Esophagus muscularis mucosa (tissue), 4 donors: ENCODE results near the gene KANK2. TPM values are rescaled to one million over a fixed set of nuclear protein-coding genes. Genes with fewer than 3 reads are reported as not detected.

Experiments used
- DNase-seq: peaks from one replicate; pipeline ENCODE4 v3.0.0-alpha.2; 2017; ENCODE audit errors: extremely low spot score
- H3K27ac ChIP-seq, 4 donors: fragments of 200-600 bp; sonication (generic); replicated peaks in 1 of 4; 1 replicate in 3 of 4; 2 replicates in 1 of 4; pipeline ENCODE4 v1.5.1; 2016 to 2019; ENCODE audit warnings: mild to moderate bottlenecking in 1 of 4
- H3K27me3 ChIP-seq, 4 donors: fragments of 200-600 bp; sonication (generic); one replicate each; pipeline versions ENCODE4 v1.5.1 to v1.6.0; 2016 to 2019
- H3K36me3 ChIP-seq, 4 donors: fragments of 200-600 bp; sonication (generic); one replicate each; pipeline ENCODE4 v1.5.1; 2016 to 2019
- H3K4me1 ChIP-seq, 4 donors: fragments of 200-600 bp; sonication (generic); one replicate each; pipeline ENCODE4 v1.5.1; 2016 to 2019
- H3K4me3 ChIP-seq, 4 donors: fragments of 200-600 bp; sonication (generic); 1 replicate in 2 of 4; 2 replicates in 2 of 4; pipeline ENCODE4 v1.5.1; 2016 to 2019; ENCODE audit warnings: mild to moderate bottlenecking in 4 of 4, moderate library complexity in 1 of 4
- H3K9me3 ChIP-seq, 4 donors: fragments of 200-600 bp; sonication (generic); 1 replicate in 3 of 4; 2 replicates in 1 of 4; pipeline ENCODE4 v1.5.1; 2016 to 2019
- CTCF ChIP-seq, 3 experiments: fragments of 200-600 bp in 2 of 3; fragments of 450-650 bp in 1 of 3; sonication (generic) in 2 of 3; IDR thresholded peaks; one replicate each; pipeline ENCODE4 v1.5.1; 2017 to 2019; ENCODE audit warnings: antibody characterized with exemption in 3 of 3, mild to moderate bottlenecking in 2 of 3, moderate library complexity in 1 of 3
- EP300 ChIP-seq: sonication (generic); formaldehyde crosslinking; IDR thresholded peaks from one replicate; pipeline ENCODE4 v1.6.1; 2017; ENCODE audit warnings: antibody characterized with exemption
- POLR2A ChIP-seq: fragments of 450-650 bp; IDR thresholded peaks from one replicate; pipeline ENCODE4 v1.6.1; 2017; ENCODE audit warnings: antibody characterized with exemption, moderate library complexity, mild to moderate bottlenecking, low read depth
- POLR2AphosphoS5 ChIP-seq, 2 donors: sonication (generic); formaldehyde crosslinking; IDR thresholded peaks; one replicate each; pipeline ENCODE4 v1.6.1; 2017; ENCODE audit warnings: antibody characterized with exemption in 2 of 2
- WGBS: methylation state at CpG from one replicate; pipeline ENCODE4 v1.1.5; 2018; 5-methylcytosine and 5-hydroxymethylcytosine counted together
- intact Hi-C: fragments of 100-400 bp; cut with DNase I; formaldehyde crosslinking; loops from one replicate; pipeline ENCODE4 v1.15.1; 2023
- total RNA-seq, 4 donors: library from RNA; depleted of rRNA; stranded (reverse); fragments of >200 nt; gene quantifications; one replicate each; pipeline versions ENCODE4 v1.1.0 to v1.2.1, GENCODE V29; 2016

KANK2 gene
- total RNA-seq, 4 donors from 2014 or later: 1,125 to 1,746 (median 1,157) TPM

GRCh38 chr19:11116507-11116906, 80.8 kb downstream of the KANK2 start:
- Histone ChIP-seq H3K27ac (no peak overlapping the region), H3K4me1 (no peaks in the 10 kb centered on the region), H3K36me3 (peaks cover 71 to 98% (median 96%) of the 10 kb centered on the region in 4 donors), H3K27me3 (no peaks in the 10 kb centered on the region), H3K9me3 (no peaks in the 10 kb centered on the region), H3K4me3 (no peak overlapping the region)
- WGBS: 99% methylated on average over 8 of the region's 9 CpGs
- DNase-seq: no peak
- TF ChIP-seq POLR2A (no peak), EP300 (no peak), CTCF (IDR thresholded peaks at IDR 0.05) (no peak), POLR2AphosphoS5 (IDR thresholded peaks at IDR 0.05) (no peak)
- intact Hi-C loops: no loop called here

DNA sequence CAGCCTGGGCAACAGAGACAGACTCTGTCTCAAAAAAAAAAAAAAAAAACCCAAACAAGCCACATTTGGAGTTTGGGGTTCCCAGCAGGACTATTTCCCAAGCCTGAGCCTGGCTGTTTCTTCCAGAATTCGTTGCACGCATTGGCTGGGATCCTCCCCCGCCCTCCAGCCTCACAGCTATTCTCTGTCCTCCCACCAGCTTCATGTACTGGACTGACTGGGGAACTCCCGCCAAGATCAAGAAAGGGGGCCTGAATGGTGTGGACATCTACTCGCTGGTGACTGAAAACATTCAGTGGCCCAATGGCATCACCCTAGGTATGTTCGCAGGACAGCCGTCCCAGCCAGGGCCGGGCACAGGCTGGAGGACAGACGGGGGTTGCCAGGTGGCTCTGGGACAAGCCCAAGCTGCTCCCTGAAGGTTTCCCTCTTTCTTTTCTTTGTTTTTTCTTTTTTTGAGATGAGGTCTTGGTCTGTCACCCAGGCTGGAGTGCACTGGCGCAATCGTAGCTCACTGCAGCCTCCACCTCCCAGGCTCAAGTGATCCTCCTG, 81.4 kb downstream of the KANK2 start:
- Histone ChIP-seq H3K4me1 (no peaks in the 10 kb centered on the region), H3K36me3 (peaks cover 74 to 98% (median 97%) of the 10 kb centered on the region in 4 donors), H3K27ac (no peak overlapping the region), H3K9me3 (no peaks in the 10 kb centered on the region), H3K4me3 (no peak overlapping the region), H3K27me3 (no peaks in the 10 kb centered on the region)
- no peak for DNase-seq
- WGBS: 57% methylated on average over 10 of the region's 11 CpGs
- no peak for TF ChIP-seq CTCF (IDR thresholded peaks at IDR 0.05)
- intact Hi-C loops: no loop called here

DNA sequence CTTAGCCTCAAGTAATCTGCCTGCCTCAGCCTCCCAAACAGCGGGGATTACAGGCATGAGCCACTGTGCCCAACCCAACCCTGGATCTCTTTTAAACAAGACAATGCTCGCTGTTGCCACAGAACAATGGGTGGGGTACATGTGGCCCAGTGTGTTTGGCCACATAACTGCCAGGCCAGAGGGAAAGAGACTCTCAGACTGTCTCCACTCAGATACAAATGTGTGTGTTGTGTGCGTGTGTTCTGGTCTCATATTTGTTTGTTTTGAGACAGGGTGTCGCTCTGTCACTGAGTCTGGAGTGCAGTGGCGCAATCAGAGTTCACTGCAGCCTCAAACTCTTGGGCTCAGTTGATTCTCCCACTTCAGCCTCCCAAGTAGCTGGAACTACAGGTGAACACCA, 82.3 kb downstream of the KANK2 start:
- no peak overlapping the region for H3K27ac ChIP-seq
- intact Hi-C loops: no loop called here
- no peak for DNase-seq
- TF ChIP-seq CTCF (IDR thresholded peaks at IDR 0.05) (no peak), POLR2AphosphoS5 (IDR thresholded peaks at IDR 0.05) (no peak), POLR2A (no peak), EP300 (no peak)
- 96% methylated on average over 5 of the region's 5 CpGs for WGBS
- H3K36me3 ChIP-seq: peaks cover 73 to 98% (median 97%) of the 10 kb centered on the region in 4 donors
- H3K9me3 ChIP-seq: no peaks in the 10 kb centered on the region
- no peak overlapping the region for H3K4me3 ChIP-seq
- no peaks in the 10 kb centered on the region for H3K27me3 ChIP-seq
- H3K4me1 ChIP-seq: no peaks in the 10 kb centered on the region

Other genes starting within 250 kb of the KANK2 start
- gene SMARCA4, start 236.5 kb downstream of the KANK2 start, total RNA-seq: 10 to 100 TPM; 48.0 to 78.2 (median 53.9) TPM
- gene LDLR, start 108.1 kb downstream of the KANK2 start, total RNA-seq: 100 to 1,000 TPM in 1 of 4 donors, 10 to 100 TPM in 3; 14.2 to 258 (median 47.5) TPM
- gene SPC24, start 41.8 kb downstream of the KANK2 start, total RNA-seq: 1 to 10 TPM; 1.4 to 6.6 (median 3.4) TPM
- 1 to 10 TPM in 1 of 4 donors, not detected in 3; 2.0 TPM for gene ANGPTL8, start 42.1 kb upstream of the KANK2 start, total RNA-seq
- 10 to 100 TPM; 32.6 to 51.0 (median 40.1) TPM for gene DOCK6, start 65.0 kb upstream of the KANK2 start, total RNA-seq
- gene TSPAN16, start 98.6 kb upstream of the KANK2 start, total RNA-seq: not detected
- 10 to 100 TPM; 15.1 to 40.3 (median 27.9) TPM for gene RAB3D, start 142.1 kb upstream of the KANK2 start, total RNA-seq
- 100 to 1,000 TPM; 197 to 241 (median 206) TPM for gene TMEM205, start 148.7 kb upstream of the KANK2 start, total RNA-seq
- 10 to 100 TPM in 3 of 4 donors, 1 to 10 TPM in 1; 8.3 to 17.6 (median 13.8) TPM for gene CCDC159, start 149.0 kb upstream of the KANK2 start, total RNA-seq
- 10 to 100 TPM; 32.0 to 49.8 (median 37.5) TPM for gene PLPPR2, start 157.9 kb upstream of the KANK2 start, total RNA-seq
- gene SWSAP1, start 177.1 kb upstream of the KANK2 start, total RNA-seq: 1 to 10 TPM in 3 of 4 donors, under 1 TPM in 1; 0.66 to 1.7 (median 1.5) TPM
- gene EPOR, start 186.8 kb upstream of the KANK2 start, total RNA-seq: 1 to 10 TPM in 3 of 4 donors, under 1 TPM in 1; 0.99 to 5.2 (median 4.4) TPM
- 1 to 10 TPM; 1.2 to 7.9 (median 2.0) TPM for gene RGL3, start 221.8 kb upstream of the KANK2 start, total RNA-seq
- under 1 TPM in 2 of 4 donors, not detected in 2; 0.39 to 0.83 TPM for gene ODAD3, start 237.6 kb upstream of the KANK2 start, total RNA-seq
- 100 to 1,000 TPM in 2 of 4 donors, 10 to 100 TPM in 2; 81.0 to 141 (median 98.7) TPM for gene PRKCSH, start 238.1 kb upstream of the KANK2 start, total RNA-seq